Thyroid gland (tissue), 4 donors: ENCODE data around the gene PTCH1. TPM values are rescaled to one million over a fixed set of nuclear protein-coding genes. Genes with fewer than 3 reads are reported as not detected.

Experiments
- DNase-seq, 2 donors: peaks; one replicate each; pipeline ENCODE4 v3.0.0-alpha.2; 2019
- H3K27ac ChIP-seq, 3 donors: fragments of 200-600 bp; sonication (generic); 1 replicate in 2 of 3; 2 replicates in 1 of 3; pipeline ENCODE4 v1.5.1; 2016 to 2019; ENCODE audit warnings: mild to moderate bottlenecking in 1 of 3, moderate library complexity in 1 of 3
- H3K27me3 ChIP-seq: fragments of 200-600 bp; sonication (generic); one replicate; pipeline ENCODE4 v1.5.1; 2019
- H3K36me3 ChIP-seq, 2 donors: fragments of 200-600 bp; sonication (generic); one replicate each; pipeline ENCODE4 v1.5.1; 2016 to 2019
- H3K4me1 ChIP-seq, 2 donors: fragments of 200-600 bp; sonication (generic); one replicate each; pipeline ENCODE4 v1.5.1; 2017 to 2019
- H3K4me3 ChIP-seq, 3 donors: fragments of 200-600 bp; sonication (generic); replicated peaks in 1 of 3; 1 replicate in 2 of 3; 2 replicates in 1 of 3; pipeline ENCODE4 v1.5.1; 2016; ENCODE audit warnings: mild to moderate bottlenecking in 1 of 3
- H3K9me3 ChIP-seq: fragments of 200-600 bp; sonication (generic); one replicate; pipeline ENCODE4 v1.5.1; 2017
- CTCF ChIP-seq, 6 experiments: fragments of 200-600 bp in 3 of 6; fragments of 450-650 bp in 3 of 6; sonication (generic) in 3 of 6; IDR thresholded peaks; one replicate each; pipeline ENCODE4 v1.5.1; 2016 to 2019; ENCODE audit warnings: antibody characterized with exemption in 6 of 6, mild to moderate bottlenecking in 2 of 6, inconsistent platforms in 1 of 6, moderate library complexity in 1 of 6
- POLR2A ChIP-seq, 2 donors: fragments of 450-650 bp; IDR thresholded peaks; one replicate each; pipeline ENCODE4 v1.6.1; 2017; ENCODE audit warnings: antibody characterized with exemption in 2 of 2, mild to moderate bottlenecking in 2 of 2, moderate library complexity in 1 of 2
- WGBS, 2 donors: methylation state at CpG; one replicate each; pipeline ENCODE4 v1.1.5; 2017; 5-methylcytosine and 5-hydroxymethylcytosine counted together
- intact Hi-C: fragments of 100-400 bp; cut with DNase I; formaldehyde crosslinking; loops from one replicate; pipeline ENCODE4 v1.15.1; 2023
- total RNA-seq, 4 donors: library from RNA; depleted of rRNA; stranded (reverse); fragments of >200 nt; gene quantifications; one replicate each; pipeline ENCODE4 v1.2.3, GENCODE V29; 2016

The PTCH1 gene
- total RNA-seq, 4 donors from 2014 or later: 10.7 to 293 (median 16.3) TPM

DNA sequence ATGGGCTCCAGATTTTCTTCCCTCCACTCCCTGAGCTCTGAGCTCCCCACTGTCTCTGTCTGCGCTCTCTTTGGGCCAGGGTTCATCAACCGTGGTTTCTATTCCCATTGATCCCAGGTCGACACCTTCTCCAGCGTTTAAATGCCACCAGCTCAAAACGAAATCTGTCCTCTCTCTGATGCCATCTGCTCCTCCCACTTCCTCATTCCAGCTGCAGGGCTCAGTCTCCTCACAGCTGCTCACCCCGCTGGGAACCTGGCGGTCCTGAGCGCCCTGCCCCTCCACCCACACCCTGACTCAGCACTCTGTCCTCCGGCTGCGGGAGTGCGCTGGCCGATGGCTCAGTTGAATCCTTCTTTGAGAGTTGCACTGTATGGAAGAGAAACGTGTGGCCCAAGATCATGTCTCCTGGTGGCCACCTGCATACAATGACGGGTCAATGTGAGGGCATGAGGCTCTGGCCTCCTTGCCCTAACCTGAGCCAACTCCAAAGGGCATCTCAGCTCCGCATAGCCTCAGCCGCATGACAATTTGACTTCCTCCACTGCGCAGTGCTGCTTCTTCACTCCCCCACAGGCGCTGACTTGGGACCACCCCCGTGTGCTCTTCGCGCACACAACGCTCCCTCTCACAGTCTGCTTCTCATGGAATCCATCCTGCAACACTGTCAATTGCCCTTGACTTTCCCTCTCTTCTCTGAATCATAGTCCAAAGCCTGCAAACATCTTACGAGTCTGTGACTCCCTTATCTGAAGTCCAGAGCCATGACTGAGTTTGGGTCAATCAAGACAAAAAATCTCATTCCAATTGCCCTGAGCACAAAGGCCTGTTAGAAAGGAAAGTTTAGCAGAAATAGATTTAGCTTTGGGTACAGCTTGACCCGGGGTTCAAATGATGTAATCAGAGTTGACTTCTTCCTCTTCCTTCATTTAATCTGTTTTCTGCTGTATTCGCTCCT is 82.4 kb downstream of the PTCH1 start:
- intact Hi-C loops: no loop called here
- TF ChIP-seq CTCF (IDR thresholded peaks at IDR 0.05) (no peak), POLR2A (IDR thresholded peaks at IDR 0.05) (no peak)
- no peak for DNase-seq
- Histone ChIP-seq H3K4me3 (no peak overlapping the region), H3K36me3 (no peaks in the 10 kb centered on the region), H3K4me1 (no peaks in the 10 kb centered on the region), H3K27me3 (no peaks in the 10 kb centered on the region), H3K9me3 (no peaks in the 10 kb centered on the region), H3K27ac (no peak overlapping the region)
- 84 to 86% methylated on average over 25 of the region's 25 CpGs for WGBS, 2 donors

DNA sequence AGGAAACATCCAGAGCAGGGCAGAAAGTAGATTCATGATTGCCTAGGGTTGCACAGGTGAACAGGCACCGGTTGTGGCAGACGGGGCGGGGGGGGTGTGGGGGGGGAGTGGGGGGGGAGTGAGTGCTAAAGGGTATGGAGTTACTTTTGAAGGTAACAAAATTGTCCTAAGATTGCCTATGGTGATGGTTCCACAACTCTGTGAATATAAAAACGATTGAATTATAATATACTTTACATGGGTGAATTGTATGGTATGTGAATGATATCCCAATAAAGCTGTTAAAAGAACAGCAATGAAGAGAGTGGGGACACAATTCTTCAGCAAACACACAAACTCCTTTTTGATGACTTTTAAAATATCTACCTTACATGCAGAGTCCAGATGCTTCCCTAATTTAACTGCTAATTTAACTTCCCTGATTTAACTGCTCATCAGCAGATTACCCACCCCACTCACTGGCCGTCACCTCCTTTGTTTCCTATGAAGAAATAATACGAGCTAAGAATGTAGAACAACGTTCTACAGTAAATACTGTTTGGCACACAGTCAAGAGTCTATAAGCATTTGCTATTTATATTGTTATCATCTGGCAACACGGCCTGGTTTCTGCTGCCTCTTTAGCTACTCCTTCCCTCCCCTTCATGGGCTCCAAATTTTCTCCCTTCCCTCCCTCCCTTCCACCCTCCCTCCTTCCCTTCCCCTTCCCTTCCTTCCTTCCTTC is 83.5 kb downstream of the PTCH1 start:
- TF ChIP-seq CTCF (IDR thresholded peaks at IDR 0.05): no peak
- TF ChIP-seq POLR2A (IDR thresholded peaks at IDR 0.05): no peak
- H3K27ac ChIP-seq: no peak overlapping the region
- H3K4me1 ChIP-seq: no peaks in the 10 kb centered on the region
- no peaks in the 10 kb centered on the region for H3K9me3 ChIP-seq
- intact Hi-C loops: no loop called here
- H3K4me3 ChIP-seq: no peak overlapping the region
- DNase-seq: no peak
- H3K27me3 ChIP-seq: no peaks in the 10 kb centered on the region
- no peaks in the 10 kb centered on the region for H3K36me3 ChIP-seq
- WGBS, 2 donors: 61 to 70% methylated on average over 8 of the region's 8 CpGs

DNA sequence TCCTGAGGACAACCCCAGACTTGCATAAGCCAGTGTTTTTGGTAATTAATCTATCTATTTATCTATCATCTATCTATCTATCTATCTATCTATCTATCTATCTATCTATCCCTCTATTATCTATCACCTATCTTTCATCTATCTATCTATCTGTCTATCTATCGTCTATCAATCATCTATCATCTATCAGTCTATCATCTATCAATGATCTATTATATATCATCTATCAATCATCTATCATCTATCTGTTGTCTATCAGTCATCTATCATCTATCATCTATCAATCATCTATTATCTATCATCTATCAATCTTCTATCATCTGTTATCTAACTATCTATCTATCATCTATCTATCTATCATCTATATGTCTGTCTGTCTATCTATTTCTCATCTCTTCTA is 85.5 kb downstream of the PTCH1 start:
- WGBS, 2 donors: 95 to 98% methylated on average over 1 of the region's 1 CpG
- H3K9me3 ChIP-seq: no peaks in the 10 kb centered on the region
- intact Hi-C loops: no loop called here
- DNase-seq: no peak
- H3K4me1 ChIP-seq: no peaks in the 10 kb centered on the region
- H3K36me3 ChIP-seq: no peaks in the 10 kb centered on the region
- H3K4me3 ChIP-seq: no peak overlapping the region
- H3K27me3 ChIP-seq: no peaks in the 10 kb centered on the region
- H3K27ac ChIP-seq: no peak overlapping the region
- TF ChIP-seq CTCF (IDR thresholded peaks at IDR 0.05) (no peak), POLR2A (IDR thresholded peaks at IDR 0.05) (no peak)

DNA sequence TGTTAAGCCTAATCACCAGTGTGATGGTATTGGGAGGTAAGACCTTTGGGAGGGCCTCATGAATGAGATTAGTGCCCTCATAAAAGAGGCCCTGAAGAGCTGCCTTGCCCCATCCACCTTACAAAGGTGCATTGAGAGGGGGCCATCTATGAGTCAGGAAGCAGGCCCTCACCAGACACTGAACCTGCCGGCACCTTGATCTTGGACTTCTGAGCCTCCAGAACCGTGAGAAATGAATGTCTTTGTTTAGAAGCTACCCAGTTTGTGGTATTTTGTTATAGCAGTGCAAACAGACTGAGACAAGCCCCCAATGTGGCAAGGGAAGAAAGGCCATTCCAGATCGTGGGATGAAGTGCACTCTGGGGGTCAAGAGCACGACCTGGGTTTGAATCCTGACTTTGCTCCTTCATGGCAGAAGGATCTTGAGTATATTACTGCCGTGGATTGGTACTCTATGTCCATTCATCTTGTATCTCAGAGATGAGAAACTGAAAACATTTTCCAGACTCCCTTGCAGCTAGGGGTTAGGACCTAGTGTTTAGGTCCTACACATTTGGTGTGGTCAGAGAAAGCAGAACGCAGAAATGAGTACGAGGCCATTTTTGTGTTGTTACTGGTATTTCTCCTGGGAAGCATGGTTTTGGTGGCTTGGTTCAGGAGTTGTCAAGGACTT is 86.7 kb downstream of the PTCH1 start:
- no peak overlapping the region for H3K27ac ChIP-seq
- no peaks in the 10 kb centered on the region for H3K36me3 ChIP-seq
- WGBS, 2 donors: 92 to 95% methylated on average over 7 of the region's 7 CpGs
- intact Hi-C loops: loop anchor here (5.0 kb wide), 1 partner anchor 82 kb away; no protein-coding TSS in a partner anchor
- H3K27me3 ChIP-seq: no peaks in the 10 kb centered on the region
- H3K4me3 ChIP-seq: no peak overlapping the region
- H3K4me1 ChIP-seq: peaks cover 0 to 6% of the 10 kb centered on the region in 2 donors
- TF ChIP-seq POLR2A (IDR thresholded peaks at IDR 0.05) (no peak), CTCF (IDR thresholded peaks at IDR 0.05) (no peak)
- no peaks in the 10 kb centered on the region for H3K9me3 ChIP-seq
- no peak for DNase-seq
